GM18505 (cell line): Measurements from ENCODE around the gene TMEM167B.

Experiments
- ATAC-seq: cut with Tn5 transposase; IDR thresholded peaks from one replicate; pipeline ENCODE4 v1.9.1; 2021; ENCODE audit not compliant: unreplicated experiment
- POLR2A ChIP-seq: IDR thresholded peaks from 4 replicates; pipeline ENCODE4 v1.6.1; 2011; ENCODE audit warnings: borderline replicate concordance; ENCODE audit not compliant: insufficient read depth, insufficient read length; ENCODE audit errors: extremely low read depth

The TMEM167B gene

DNA sequence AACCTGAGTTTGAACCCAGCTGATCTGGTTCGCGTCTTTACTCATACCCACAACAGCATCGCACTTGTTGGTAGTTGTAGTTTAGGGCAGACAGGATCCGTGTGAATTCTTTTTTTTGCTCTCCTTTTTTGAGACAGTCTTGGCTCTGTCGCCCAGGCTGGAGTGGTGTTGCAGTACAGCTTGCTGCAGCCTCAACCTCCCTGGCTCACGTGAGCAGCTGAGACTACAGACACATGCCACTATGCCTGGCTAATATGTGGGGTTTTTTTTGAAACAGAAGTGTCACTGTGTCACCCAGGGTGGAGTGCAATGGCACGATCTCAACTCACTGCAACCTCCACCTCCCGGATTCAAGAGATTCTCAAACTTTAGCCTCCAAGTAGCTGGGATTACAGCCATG, 22.7 kb upstream of the TMEM167B start:
- ATAC-seq, result no peak
- no peak for TF ChIP-seq POLR2A

DNA sequence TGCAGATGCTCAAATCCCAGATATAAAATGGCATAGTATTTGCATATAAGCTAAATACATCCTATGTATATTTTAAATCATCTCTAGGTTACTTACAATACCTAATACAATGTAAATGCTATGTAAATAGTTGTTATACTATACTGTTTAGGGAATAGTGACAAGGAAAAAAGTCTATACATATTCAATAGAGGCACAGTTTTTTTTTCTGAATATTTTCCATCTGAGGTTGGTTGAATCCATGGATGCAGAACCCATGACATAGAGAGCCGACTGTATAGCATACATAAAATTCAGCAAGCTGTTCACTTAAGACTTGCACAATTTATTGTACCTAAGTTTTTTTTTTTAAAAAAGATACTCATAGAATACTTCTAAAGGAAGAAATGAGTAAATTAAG, 21.3 kb upstream of the TMEM167B start:
- ATAC-seq, result no peak
- no peak for TF ChIP-seq POLR2A

DNA sequence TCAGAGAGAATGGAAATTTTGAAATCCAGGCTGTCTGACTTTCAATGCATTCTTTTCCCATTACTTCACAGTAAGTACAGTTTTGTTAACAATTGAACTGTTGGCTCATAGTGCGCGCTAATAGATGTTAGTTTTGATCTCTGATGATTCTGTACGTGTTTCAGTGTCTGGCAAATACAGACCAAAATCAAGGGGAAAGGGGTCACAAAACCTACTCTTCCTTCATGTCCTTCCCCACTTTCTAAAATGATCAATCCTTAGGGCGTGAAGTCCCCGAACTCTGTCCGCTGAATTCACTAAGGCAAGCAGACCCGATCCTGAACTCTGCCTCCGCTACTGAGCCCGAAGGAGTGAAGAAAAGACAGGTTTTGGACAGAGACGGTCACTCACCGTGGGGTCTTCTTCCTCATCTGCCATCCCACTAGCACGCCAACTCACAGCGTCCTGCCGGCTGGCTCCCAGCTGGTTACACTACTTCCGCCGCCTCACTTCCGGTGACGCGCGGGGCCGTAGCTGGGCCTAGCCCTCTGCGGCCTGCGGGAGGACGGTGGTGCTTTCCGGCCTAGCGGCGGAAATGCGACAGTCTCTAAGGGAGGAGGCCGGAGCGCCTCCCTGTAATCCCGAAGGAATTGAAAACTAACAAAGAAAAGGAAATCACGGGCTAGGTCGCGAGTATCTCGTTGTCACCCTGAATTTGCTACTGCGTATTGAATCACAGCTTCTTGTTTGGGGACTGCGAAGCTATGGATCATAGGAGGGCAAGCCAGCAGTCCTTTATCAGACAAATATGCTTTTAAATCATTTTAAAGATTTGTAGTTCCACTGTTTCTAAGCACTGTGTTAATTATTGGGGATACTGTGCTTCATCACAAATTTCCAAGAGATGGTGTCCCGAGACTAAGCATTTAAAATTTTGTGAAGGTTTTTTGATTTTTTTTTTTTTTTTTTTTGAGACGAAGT, 14.8 kb upstream of the TMEM167B start, which contains the start of gene TAF13:
Gene TAF13, minus strand, starts transcription at position 473 of the 960 bp plus-strand sequence. Its CDS starts 56 bp downstream, at position 417.
- TF ChIP-seq POLR2A, result peak; percentile 96
- peak; percentile 99 for ATAC-seq

DNA sequence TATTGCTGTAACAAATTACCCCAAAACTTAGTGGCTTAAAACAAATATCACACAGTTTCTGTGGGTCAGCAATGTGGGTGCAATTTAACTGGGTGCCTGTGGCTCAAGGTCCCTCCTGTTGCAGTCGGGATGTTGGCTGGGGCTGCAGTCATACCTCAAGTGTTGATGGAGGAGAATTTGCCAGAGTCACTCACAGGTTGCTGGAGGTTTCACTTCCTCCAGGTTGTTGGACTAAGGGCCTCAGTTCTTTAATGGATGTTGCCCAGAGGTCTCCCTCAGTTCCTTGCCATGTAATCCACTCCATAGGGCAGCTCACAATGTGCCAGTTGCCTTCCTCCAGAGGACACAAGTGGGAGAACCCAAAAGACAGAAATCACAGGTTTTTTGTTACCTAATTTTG, 12.2 kb upstream of the TMEM167B start:
- no peak for ATAC-seq
- no peak for TF ChIP-seq POLR2A

DNA sequence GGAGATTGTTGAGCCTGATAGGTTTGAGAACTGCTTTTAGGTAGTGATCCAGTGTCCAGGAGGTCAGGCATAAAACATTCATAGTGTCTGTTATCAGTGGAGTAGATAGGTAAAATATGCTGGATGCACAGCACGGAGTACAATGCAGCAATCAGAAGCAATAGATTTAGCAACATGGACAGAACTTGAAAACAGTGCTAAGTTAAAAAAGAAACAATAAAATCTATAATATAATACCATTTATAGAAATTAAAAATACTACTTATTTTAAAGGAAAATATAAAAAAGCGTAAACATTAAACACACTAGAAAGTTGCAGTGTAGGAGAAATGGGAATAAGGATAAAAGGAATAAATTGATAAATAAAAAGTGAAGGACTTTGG, 11.3 kb upstream of the TMEM167B start:
- TF ChIP-seq POLR2A, result no peak
- no peak for ATAC-seq

DNA sequence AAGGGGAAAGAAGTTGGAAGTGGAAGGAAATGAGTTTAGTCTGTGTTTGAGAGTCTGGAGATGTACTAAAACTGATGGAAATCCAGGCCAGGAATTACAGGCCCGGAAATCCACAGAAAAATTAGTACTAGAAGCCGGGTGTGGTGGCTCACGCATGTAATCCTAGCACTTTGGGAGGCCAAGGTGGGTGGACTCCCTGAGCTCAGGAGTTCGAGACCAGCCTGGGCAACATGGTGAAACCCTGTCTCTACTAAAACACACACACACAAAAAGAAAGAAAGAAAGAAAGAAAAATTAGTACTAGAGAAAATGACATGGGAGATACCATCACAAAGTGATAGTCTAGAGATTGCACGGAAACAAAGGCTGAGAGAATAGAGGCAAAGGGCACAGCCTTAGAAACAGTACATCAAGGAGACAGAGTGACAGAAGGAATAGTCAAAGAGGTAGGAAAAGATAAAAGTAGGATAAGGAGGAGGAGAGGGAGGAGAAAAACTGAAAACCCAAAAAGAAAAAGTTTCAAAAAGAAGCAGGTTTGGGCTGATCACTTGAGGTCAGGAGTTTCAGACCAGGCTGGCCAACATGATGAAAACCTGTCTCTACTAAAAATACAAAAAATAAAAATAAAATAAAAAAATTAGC, 10.0 kb upstream of the TMEM167B start:
- ATAC-seq, result no peak
- no peak for TF ChIP-seq POLR2A

DNA sequence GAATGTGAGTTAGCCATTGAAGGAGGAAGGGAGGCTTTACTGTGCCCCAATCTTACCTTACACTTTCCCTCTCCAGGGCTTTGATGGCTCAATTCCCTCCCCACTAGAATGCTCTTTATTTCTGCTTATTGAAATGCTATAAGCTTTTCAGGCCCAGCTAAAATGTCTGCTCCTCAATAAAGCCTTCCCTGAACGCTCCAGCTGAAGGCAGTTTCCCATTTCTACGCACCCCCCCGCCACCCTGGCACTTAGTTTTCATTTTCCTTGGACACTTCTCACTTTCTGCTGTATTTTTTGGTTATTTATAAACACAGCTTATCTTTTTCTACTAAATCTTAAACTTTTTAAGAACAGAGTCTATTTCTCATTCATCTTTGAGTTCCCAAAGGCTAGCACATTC, 7.1 kb upstream of the TMEM167B start:
- no peak for TF ChIP-seq POLR2A
- ATAC-seq, result no peak

DNA sequence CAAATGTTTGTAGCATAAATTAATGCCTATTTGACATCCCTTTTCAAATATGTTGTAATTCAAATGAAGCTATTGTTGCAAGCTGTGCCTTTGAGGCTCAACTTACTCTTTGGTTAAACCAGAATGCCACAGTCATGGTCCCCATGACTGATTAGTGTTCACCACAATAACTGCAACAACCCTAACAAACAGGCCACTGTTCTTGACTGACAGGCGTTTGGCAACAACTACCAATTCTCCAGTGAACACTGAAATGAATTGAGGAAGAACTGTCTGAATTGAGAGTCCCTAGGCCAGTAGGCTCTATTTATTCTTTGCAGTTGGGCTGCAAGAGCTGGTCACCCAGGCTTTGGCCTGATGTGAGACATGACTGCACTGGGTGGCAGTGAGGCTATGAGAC, 6.6 kb upstream of the TMEM167B start:
- ATAC-seq, result no peak
- no peak for TF ChIP-seq POLR2A

DNA sequence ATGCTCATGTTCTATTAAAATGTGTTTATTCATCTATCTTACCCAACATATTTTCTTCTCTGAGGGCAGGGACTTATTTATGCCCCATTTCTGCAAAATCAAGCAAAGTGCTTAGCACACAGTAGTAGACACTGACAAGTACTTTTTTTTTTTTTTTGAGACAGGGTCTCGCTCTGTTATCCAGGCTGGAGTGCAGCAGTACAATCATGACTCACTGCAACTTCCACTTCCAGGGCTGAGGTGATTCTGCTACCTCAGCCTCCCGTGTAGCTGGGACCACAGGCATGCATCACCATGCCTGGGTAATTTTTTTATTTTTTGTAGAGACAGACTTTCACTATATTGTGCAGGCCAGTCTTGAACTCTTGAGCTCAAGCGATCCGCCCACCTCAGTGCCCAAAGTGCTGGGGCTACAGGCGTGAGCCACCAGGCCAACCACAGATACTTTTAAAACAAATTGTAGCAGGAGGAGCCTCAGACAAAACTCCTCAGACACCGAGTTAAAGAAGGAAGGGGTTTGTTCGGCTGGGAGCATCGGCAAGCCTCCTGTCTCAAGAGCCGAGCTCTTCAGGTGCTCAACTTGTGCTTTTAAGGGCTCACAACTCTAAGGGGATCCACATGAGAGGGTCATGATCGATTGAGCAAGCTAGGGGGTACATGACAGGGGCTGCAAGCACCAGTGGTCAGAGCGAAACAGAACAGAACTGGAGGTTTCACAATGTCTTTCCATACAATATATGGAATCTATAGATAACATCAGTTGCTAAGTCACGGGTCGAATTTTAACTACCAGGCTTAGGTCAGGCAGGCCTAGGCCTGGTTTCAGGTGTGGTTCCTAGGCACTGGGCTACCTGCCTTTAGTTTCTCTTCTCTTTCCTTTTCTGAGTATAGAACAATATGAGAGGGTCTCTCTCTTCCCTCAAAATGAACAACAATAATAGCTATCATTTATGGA, 5.7 kb upstream of the TMEM167B start:
- no peak for ATAC-seq
- TF ChIP-seq POLR2A, result no peak

DNA sequence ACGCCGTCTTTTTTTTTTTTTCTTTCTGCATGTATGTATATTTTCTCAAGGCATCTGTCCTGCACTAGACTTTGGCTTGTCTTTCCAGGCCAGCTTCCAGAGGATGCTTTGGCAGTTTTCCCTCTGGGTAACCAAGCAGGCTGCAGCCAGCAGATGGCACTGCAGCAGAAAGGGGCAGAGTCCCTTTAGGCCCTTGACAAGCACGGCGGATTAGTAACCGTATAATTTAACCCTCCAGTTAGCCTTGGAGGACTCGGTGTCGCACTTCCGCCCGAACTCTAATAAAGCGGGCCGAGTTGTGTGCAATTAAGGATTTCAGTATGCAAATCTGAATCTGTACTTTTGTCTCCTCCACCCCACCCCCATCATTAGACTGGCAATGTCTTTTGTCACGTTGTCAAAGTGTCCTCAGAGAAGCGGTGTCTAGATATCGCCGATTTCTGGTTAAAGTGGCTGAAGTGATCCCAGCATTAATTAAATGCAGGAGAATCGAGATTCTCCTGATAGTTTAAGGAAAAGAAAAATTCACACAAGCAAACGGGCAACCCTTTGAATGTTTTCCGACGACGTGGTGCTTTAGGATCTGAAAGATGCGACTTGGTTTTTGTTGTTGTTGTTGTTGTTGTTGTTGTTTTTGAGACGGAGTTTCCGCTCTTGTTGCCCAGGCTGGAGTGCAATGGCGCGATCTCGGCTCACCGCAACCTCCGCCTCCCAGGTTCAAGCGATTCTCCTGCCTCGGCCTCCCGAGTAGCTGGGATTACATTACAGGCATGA, 1.1 kb upstream of the TMEM167B start:
- TF ChIP-seq POLR2A, result no peak
- no peak for ATAC-seq

DNA sequence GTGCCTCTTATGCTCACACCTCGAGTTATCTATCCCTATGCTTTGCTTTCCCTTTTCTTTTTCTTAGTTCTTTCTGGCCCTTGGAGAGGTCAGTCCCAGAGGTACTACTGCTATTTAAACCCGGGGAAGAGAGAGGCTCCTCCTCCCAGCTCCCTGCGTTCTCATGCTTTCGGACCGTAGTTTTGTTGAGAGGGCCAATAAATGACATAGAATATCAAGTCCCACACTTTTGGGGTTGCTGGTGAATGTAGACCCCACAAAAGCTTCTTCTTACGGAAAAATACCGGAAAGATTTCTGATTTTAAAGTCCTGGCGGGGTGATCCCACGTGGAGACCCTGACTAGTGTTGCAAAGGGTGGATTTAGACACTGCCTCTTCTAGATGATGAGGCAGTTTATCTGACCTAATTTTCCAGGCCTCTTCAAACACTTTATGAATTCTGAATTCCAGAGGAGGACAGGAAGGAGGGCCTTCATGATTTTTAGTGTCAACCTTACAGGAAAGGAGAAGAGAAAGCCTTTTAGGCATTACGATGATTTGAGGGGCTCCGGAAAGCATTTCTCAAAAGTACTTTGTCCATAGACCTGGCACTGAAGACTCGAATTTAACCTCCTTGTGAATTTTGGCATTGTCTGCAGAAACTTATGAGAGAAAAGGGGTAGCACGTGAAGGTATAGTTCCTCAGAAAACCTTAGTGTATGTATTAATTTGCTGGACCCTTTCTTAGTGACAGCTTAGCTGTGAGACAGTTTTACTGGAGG, 694 bp downstream of the TMEM167B start:
- no peak for TF ChIP-seq POLR2A
- peak; percentile 51 for ATAC-seq

DNA sequence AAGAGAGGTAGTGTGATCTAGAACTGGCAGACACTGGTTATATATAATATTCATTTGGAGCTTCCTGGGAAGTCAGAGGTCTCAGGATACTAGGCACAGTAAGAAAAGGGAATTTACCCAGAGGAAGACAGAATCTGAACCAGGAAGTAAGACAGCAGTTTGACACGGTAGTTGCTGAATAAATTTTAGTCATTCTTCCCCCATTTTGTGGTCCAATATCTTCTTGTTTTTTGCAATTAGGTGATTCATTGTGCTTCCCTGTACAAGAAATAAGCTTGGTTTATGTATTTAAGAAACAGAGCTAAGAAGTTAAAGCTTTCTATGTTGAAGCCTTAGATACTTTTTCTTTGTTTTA, 1.3 kb downstream of the TMEM167B start:
- no peak for ATAC-seq
- no peak for TF ChIP-seq POLR2A
